Measurements from ENCODE around the gene KCNK3. TPM values are rescaled to one million over a fixed set of nuclear protein-coding genes. Genes with fewer than 3 reads are reported as not detected.

Gene KCNK3
- total RNA-seq, 1 donor from 2014 or later, result 1.9 TPM

- Histone ChIP-seq H3K27me3 (ENCODE audit: insufficient read depth, low read length) (peaks cover 27% of the 10 kb centered on the region), H3K4me3 (ENCODE audit: insufficient read depth, low read depth, low read length) (no peak overlapping the region), H3K9me3 (ENCODE audit: insufficient read depth, low read depth, low read length) (peaks cover 4% of the 10 kb centered on the region), H3K4me2 (ENCODE audit: low read length) (no peak overlapping the region), H3K36me3 (ENCODE audit: insufficient read depth, low read length) (no peaks in the 10 kb centered on the region), H3K4me1 (ENCODE audit: insufficient read depth, low read length) (no peaks in the 10 kb centered on the region), H2AFZ (ENCODE audit: low read depth, low read length) (no peak overlapping the region), H3K79me2 (ENCODE audit: insufficient read depth, low read length) (no peaks in the 10 kb centered on the region), H3K9ac (ENCODE audit: low read length) (no peak overlapping the region), H3K27ac (ENCODE audit: low read depth, low read length) (no peak overlapping the region), H4K20me1 (ENCODE audit: insufficient read depth, low read length) (no peaks in the 10 kb centered on the region)
- Mint-ChIP-seq H3K9me3 (ENCODE audit: unreplicated experiment) (peaks cover 9% of the 10 kb centered on the region), H3K4me1 (ENCODE audit: low read depth, unreplicated experiment) (no peaks in the 10 kb centered on the region), H3K27me3 (ENCODE audit: low read depth, unreplicated experiment) (peaks cover 67% of the 10 kb centered on the region), H3K27ac (ENCODE audit: unreplicated experiment) (no peak overlapping the region), H3K36me3 (ENCODE audit: low read depth, unreplicated experiment) (peaks cover 3% of the 10 kb centered on the region), H3K4me3 (ENCODE audit: unreplicated experiment) (no peak overlapping the region)
- DNase-seq (ENCODE audit: low read depth), result no peak
- TF ChIP-seq EZH2 (IDR thresholded peaks at IDR 0.05; ENCODE audit: insufficient read depth, low read length) (no peak), CTCF (IDR thresholded peaks at IDR 0.05; ENCODE audit: insufficient read depth, low read depth, low read length) (no peak)
- FAIRE-seq, result no peak
Measured at GRCh38 chr2:26681656-26682055, 10.9 kb upstream of the KCNK3 start.

GRCh38 chr2:26682155-26682554 lies 10.4 kb upstream of the KCNK3 start:
- no peak overlapping the region for H2AFZ ChIP-seq (ENCODE audit: low read depth, low read length)
- H3K27me3 Mint-ChIP-seq (ENCODE audit: low read depth, unreplicated experiment), result peaks cover 70% of the 10 kb centered on the region
- H3K4me1 Mint-ChIP-seq (ENCODE audit: low read depth, unreplicated experiment), result peaks cover 1% of the 10 kb centered on the region
- peaks cover 3% of the 10 kb centered on the region for H3K36me3 Mint-ChIP-seq (ENCODE audit: low read depth, unreplicated experiment)
- H3K4me2 ChIP-seq (ENCODE audit: low read length), result no peak overlapping the region
- H3K9ac ChIP-seq (ENCODE audit: low read length), result no peak overlapping the region
- no peaks in the 10 kb centered on the region for H4K20me1 ChIP-seq (ENCODE audit: insufficient read depth, low read length)
- peaks cover 29% of the 10 kb centered on the region for H3K27me3 ChIP-seq (ENCODE audit: insufficient read depth, low read length)
- H3K4me3 Mint-ChIP-seq (ENCODE audit: unreplicated experiment), result no peak overlapping the region
- H3K4me1 ChIP-seq (ENCODE audit: insufficient read depth, low read length), result no peaks in the 10 kb centered on the region
- DNase-seq (ENCODE audit: low read depth) (no peak), FAIRE-seq (no peak)
- H3K79me2 ChIP-seq (ENCODE audit: insufficient read depth, low read length), result no peaks in the 10 kb centered on the region
- peaks cover 4% of the 10 kb centered on the region for H3K9me3 ChIP-seq (ENCODE audit: insufficient read depth, low read depth, low read length)
- H3K27ac ChIP-seq (ENCODE audit: low read depth, low read length), result no peak overlapping the region
- H3K4me3 ChIP-seq (ENCODE audit: insufficient read depth, low read depth, low read length), result no peak overlapping the region
- no peak overlapping the region for H3K27ac Mint-ChIP-seq (ENCODE audit: unreplicated experiment)
- TF ChIP-seq EZH2 (IDR thresholded peaks at IDR 0.05; ENCODE audit: insufficient read depth, low read length) (no peak), CTCF (IDR thresholded peaks at IDR 0.05; ENCODE audit: insufficient read depth, low read depth, low read length) (no peak)
- no peaks in the 10 kb centered on the region for H3K36me3 ChIP-seq (ENCODE audit: insufficient read depth, low read length)
- peaks cover 9% of the 10 kb centered on the region for H3K9me3 Mint-ChIP-seq (ENCODE audit: unreplicated experiment)

GRCh38 chr2:26683583-26683982 lies 8.9 kb upstream of the KCNK3 start:
- H3K27me3 ChIP-seq (ENCODE audit: insufficient read depth, low read length), result peaks cover 36% of the 10 kb centered on the region
- H3K4me1 ChIP-seq (ENCODE audit: insufficient read depth, low read length), result no peaks in the 10 kb centered on the region
- TF ChIP-seq EZH2 (IDR thresholded peaks at IDR 0.05; ENCODE audit: insufficient read depth, low read length), result no peak
- TF ChIP-seq CTCF (IDR thresholded peaks at IDR 0.05; ENCODE audit: insufficient read depth, low read depth, low read length), result no peak
- no peak overlapping the region for H3K9ac ChIP-seq (ENCODE audit: low read length)
- DNase-seq (ENCODE audit: low read depth) (no peak), FAIRE-seq (no peak)
- Mint-ChIP-seq H3K4me3 (ENCODE audit: unreplicated experiment) (no peak overlapping the region), H3K27me3 (ENCODE audit: low read depth, unreplicated experiment) (peaks cover 72% of the 10 kb centered on the region), H3K36me3 (ENCODE audit: low read depth, unreplicated experiment) (peaks cover 3% of the 10 kb centered on the region), H3K27ac (ENCODE audit: unreplicated experiment) (no peak overlapping the region), H3K9me3 (ENCODE audit: unreplicated experiment) (peaks cover 4% of the 10 kb centered on the region), H3K4me1 (ENCODE audit: low read depth, unreplicated experiment) (peaks cover 2% of the 10 kb centered on the region)
- no peak overlapping the region for H3K4me3 ChIP-seq (ENCODE audit: insufficient read depth, low read depth, low read length)
- H3K79me2 ChIP-seq (ENCODE audit: insufficient read depth, low read length), result no peaks in the 10 kb centered on the region
- H3K4me2 ChIP-seq (ENCODE audit: low read length), result no peak overlapping the region
- H3K9me3 ChIP-seq (ENCODE audit: insufficient read depth, low read depth, low read length), result no peaks in the 10 kb centered on the region
- H3K27ac ChIP-seq (ENCODE audit: low read depth, low read length), result no peak overlapping the region
- H2AFZ ChIP-seq (ENCODE audit: low read depth, low read length), result no peak overlapping the region
- no peaks in the 10 kb centered on the region for H4K20me1 ChIP-seq (ENCODE audit: insufficient read depth, low read length)
- H3K36me3 ChIP-seq (ENCODE audit: insufficient read depth, low read length), result no peaks in the 10 kb centered on the region

Data from astrocyte (in vitro differentiated cells and primary cell).